Measurements from ENCODE around the gene CD300LF.

DNA sequence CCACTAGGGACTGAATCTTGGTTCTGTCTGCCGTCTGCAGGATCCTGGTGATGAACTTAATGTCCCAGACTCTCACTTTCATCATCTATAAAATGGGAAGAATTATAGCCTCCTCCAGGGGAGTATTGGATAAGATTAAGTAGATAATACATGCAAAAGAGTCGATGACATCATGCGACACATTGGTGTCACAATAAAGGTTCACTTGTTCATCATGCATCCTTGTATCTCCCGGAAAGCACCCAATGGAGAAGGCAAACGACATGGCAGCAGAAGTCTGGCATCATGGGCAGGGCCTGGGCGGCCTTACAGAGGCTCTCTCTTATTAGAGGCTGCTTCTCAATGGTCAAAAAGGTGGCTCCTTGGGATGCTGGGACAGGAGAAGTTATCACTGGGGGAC lies 54.1 kb downstream of the CD300LF start:
- TF ChIP-seq, protein P1, sequence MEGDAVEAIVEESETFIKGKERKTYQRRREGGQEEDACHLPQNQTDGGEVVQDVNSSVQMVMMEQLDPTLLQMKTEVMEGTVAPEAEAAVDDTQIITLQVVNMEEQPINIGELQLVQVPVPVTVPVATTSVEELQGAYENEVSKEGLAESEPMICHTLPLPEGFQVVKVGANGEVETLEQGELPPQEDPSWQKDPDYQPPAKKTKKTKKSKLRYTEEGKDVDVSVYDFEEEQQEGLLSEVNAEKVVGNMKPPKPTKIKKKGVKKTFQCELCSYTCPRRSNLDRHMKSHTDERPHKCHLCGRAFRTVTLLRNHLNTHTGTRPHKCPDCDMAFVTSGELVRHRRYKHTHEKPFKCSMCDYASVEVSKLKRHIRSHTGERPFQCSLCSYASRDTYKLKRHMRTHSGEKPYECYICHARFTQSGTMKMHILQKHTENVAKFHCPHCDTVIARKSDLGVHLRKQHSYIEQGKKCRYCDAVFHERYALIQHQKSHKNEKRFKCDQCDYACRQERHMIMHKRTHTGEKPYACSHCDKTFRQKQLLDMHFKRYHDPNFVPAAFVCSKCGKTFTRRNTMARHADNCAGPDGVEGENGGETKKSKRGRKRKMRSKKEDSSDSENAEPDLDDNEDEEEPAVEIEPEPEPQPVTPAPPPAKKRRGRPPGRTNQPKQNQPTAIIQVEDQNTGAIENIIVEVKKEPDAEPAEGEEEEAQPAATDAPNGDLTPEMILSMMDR (IDR thresholded peaks at IDR 0.05; ENCODE audit: insufficient read depth, low read length, poor library complexity, severe bottlenecking) = no peak
- TF ChIP-seq EZH2phosphoT487 (conservative IDR thresholded peaks at IDR 0.05; ENCODE audit: low read length) = no peak

All from SU-DHL-6 (cell line).